Measurements from ENCODE around the gene SEPTIN10. TPM values are rescaled to one million over a fixed set of nuclear protein-coding genes. Genes with fewer than 3 reads are reported as not detected.
A peak's percentile ranks its signal among the peaks of the same experiment; 100 is the strongest.

The SEPTIN10 gene
- total RNA-seq, 1 experiment from 2014 or later: 100.0 TPM

DNA sequence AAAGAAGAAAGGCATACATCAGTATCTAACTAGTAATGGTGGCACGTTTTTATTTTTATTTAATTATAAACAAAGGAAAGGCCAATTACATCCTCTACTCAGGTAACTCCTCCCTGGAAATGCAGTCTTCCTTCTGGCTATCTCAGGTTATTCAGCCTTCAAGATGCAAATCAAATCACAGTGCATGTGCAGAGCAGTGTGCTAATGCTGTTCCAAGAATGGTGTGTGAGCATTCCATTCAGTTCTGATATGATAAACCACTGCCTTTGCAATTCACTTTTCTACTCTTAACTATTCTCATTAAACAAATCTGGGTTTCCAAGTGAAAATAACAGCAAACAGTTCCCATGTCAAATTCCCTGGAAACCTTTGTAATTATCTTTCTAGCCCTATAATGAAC lies 38.4 kb downstream of the SEPTIN10 start:
- TF ChIP-seq TCF7L2 (IDR thresholded peaks at IDR 0.05; ENCODE audit: low read depth, low read length): no peak
- no peak for TF ChIP-seq POLR2AphosphoS5 (IDR thresholded peaks at IDR 0.05; ENCODE audit: low read depth, low read length)
- TF ChIP-seq SIN3A (IDR thresholded peaks at IDR 0.05; ENCODE audit: borderline replicate concordance, insufficient read depth, low read depth, low read length): no peak
- TF ChIP-seq CTCF (IDR thresholded peaks at IDR 0.05): no peak
- no peak for TF ChIP-seq REST (IDR thresholded peaks at IDR 0.05; ENCODE audit: insufficient read depth in 1 of 2, low read depth in 2 of 2, low read length in 1 of 2)
- BruUV-seq (replicated peaks): no TSS peak
- no peak overlapping the region for H3K27ac ChIP-seq (ENCODE audit: low read length)
- no peaks in the 10 kb centered on the region for H3K9me3 ChIP-seq (ENCODE audit: control insufficient read depth, insufficient read depth, low read depth, low read length)
- no peak overlapping the region for H3K4me3 ChIP-seq (ENCODE audit: low read depth in 2 of 2, low read length in 2 of 2)
- ATAC-seq (no peak), DNase-seq (ENCODE audit: low read depth, low spot score) (no peak)
- POLR2A ChIA-PET: no interaction called here
- no peaks in the 10 kb centered on the region for H3K4me1 ChIP-seq (ENCODE audit: control insufficient read depth, insufficient read depth, low read length)
- CTCF ChIA-PET: no interaction called here
- intact Hi-C loops (cut with micrococcal nuclease; ENCODE audit: unreplicated experiment): no loop called here
- H3K36me3 ChIP-seq (ENCODE audit: control insufficient read depth, insufficient read depth, low read length): peaks cover 5% of the 10 kb centered on the region; the same call in 1 of the 2 replicates
- H3K27me3 ChIP-seq (ENCODE audit: control insufficient read depth, insufficient read depth, low read length): no peaks in the 10 kb centered on the region
- in situ Hi-C loops (cut with HindIII; ENCODE audit: low pct_unique_long_range_greater_than_20kb, low sequenced_read_pairs): no loop called here

GRCh38 chr2:109563980-109564550 lies 49.7 kb downstream of the SEPTIN10 start:
- Histone ChIP-seq H3K27me3 (ENCODE audit: control insufficient read depth, insufficient read depth, low read length) (no peaks in the 10 kb centered on the region), H3K4me1 (ENCODE audit: control insufficient read depth, insufficient read depth, low read length) (no peaks in the 10 kb centered on the region), H3K36me3 (ENCODE audit: control insufficient read depth, insufficient read depth, low read length) (peaks cover 16% of the 10 kb centered on the region), H3K9me3 (ENCODE audit: control insufficient read depth, insufficient read depth, low read depth, low read length) (no peaks in the 10 kb centered on the region), H3K4me3 (ENCODE audit: low read depth in 2 of 2, low read length in 2 of 2) (no peak overlapping the region), H3K27ac (ENCODE audit: low read length) (no peak overlapping the region)
- intact Hi-C loops (cut with micrococcal nuclease; ENCODE audit: unreplicated experiment): no loop called here
- no peak for DNase-seq (ENCODE audit: low read depth, low spot score)
- no peak for ATAC-seq
- CTCF ChIA-PET: no interaction called here
- TF ChIP-seq CTCF (IDR thresholded peaks at IDR 0.05) (no peak), TCF7L2 (IDR thresholded peaks at IDR 0.05; ENCODE audit: low read depth, low read length) (no peak), SIN3A (IDR thresholded peaks at IDR 0.05; ENCODE audit: borderline replicate concordance, insufficient read depth, low read depth, low read length) (no peak), POLR2AphosphoS5 (IDR thresholded peaks at IDR 0.05; ENCODE audit: low read depth, low read length) (no peak), REST (IDR thresholded peaks at IDR 0.05; ENCODE audit: insufficient read depth in 1 of 2, low read depth in 2 of 2, low read length in 1 of 2) (no peak)
- in situ Hi-C loops (cut with HindIII; ENCODE audit: low pct_unique_long_range_greater_than_20kb, low sequenced_read_pairs): no loop called here
- BruUV-seq (replicated peaks): TSS peak; percentile 15
- POLR2A ChIA-PET: interaction anchor here (0.7 kb wide), 1 partner anchor 108 kb away, joined by 3 read pairs; no protein-coding TSS in a partner anchor
